H9 (cell line): ENCODE measurements around the gene PIEZO2. TPM values are rescaled to one million over a fixed set of nuclear protein-coding genes. Genes with fewer than 3 reads are reported as not detected.

Experiments used
- DNase-seq: peaks from one replicate; pipeline ENCODE4 v3.0.0-alpha.2; 2017
- H2AFZ ChIP-seq: one replicate; pipeline ENCODE4 v1.6.1; 2013; ENCODE audit warnings: mild to moderate bottlenecking, low read length, control low read depth, moderate library complexity
- H2AK5ac ChIP-seq: 2 replicates; pipeline ENCODE4 v1.6.1; 2013; ENCODE audit warnings: low read length, control low read depth, mixed read lengths; ENCODE audit not compliant: insufficient read length
- H2BK120ac ChIP-seq: one replicate; pipeline ENCODE4 v1.6.1; 2013; ENCODE audit warnings: low read depth, mild to moderate bottlenecking, low read length, control low read depth, inconsistent platforms; ENCODE audit not compliant: poor library complexity, severe bottlenecking
- H2BK12ac ChIP-seq: 2 replicates; pipeline ENCODE4 v1.6.1; 2013; ENCODE audit warnings: low read length, control low read depth, mixed read lengths, low read depth; ENCODE audit not compliant: insufficient read length
- H2BK15ac ChIP-seq: 2 replicates; pipeline ENCODE4 v1.6.1; 2013; ENCODE audit warnings: low read depth, low read length, control low read depth
- H2BK20ac ChIP-seq: one replicate; pipeline ENCODE4 v1.6.1; 2013; ENCODE audit warnings: low read depth, mild to moderate bottlenecking, low read length, control low read depth, inconsistent platforms; ENCODE audit not compliant: poor library complexity, severe bottlenecking
- H2BK5ac ChIP-seq: 2 replicates; pipeline ENCODE4 v1.6.1; 2013; ENCODE audit warnings: low read length, control low read depth, mixed read lengths; ENCODE audit not compliant: insufficient read length
- H3K14ac ChIP-seq: 2 replicates; pipeline ENCODE4 v1.6.1; 2013; ENCODE audit warnings: low read length, control low read depth; ENCODE audit not compliant: insufficient read depth
- H3K18ac ChIP-seq: 2 replicates; pipeline ENCODE4 v1.6.1; 2013; ENCODE audit warnings: low read depth, mild to moderate bottlenecking, mixed read lengths, low read length, control low read depth; ENCODE audit not compliant: insufficient read length
- H3K23ac ChIP-seq: 2 replicates; pipeline ENCODE4 v1.6.1; 2013; ENCODE audit warnings: low read length, control low read depth, mixed read lengths, low read depth; ENCODE audit not compliant: insufficient read length
- H3K23me2 ChIP-seq: 2 replicates; pipeline ENCODE4 v1.6.1; 2013; ENCODE audit warnings: low read depth, mild to moderate bottlenecking, mixed read lengths, low read length, control low read depth; ENCODE audit not compliant: insufficient read length, poor library complexity, severe bottlenecking
- H3K27ac ChIP-seq: 2 replicates; pipeline ENCODE4 v1.5.1; 2013; ENCODE audit warnings: low read length, control low read depth, mixed read lengths, low read depth; ENCODE audit not compliant: insufficient read length
- H3K27me3 ChIP-seq: 2 replicates; pipeline ENCODE4 v1.6.1; 2013; ENCODE audit warnings: low read length, control low read depth, inconsistent platforms; ENCODE audit not compliant: insufficient read depth
- H3K4ac ChIP-seq: 2 replicates; pipeline ENCODE4 v1.6.1; 2013; ENCODE audit warnings: low read depth, mild to moderate bottlenecking, control low read depth, inconsistent platforms, low read length, moderate library complexity
- H3K4me1 ChIP-seq: 2 replicates; pipeline ENCODE4 v1.6.1; 2013; ENCODE audit warnings: low read length, control low read depth, inconsistent platforms; ENCODE audit not compliant: insufficient read depth
- H3K4me2 ChIP-seq: 2 replicates; pipeline ENCODE4 v1.6.1; 2013; ENCODE audit warnings: low read length, control low read depth, mixed read lengths; ENCODE audit not compliant: insufficient read length, insufficient read depth
- H3K56ac ChIP-seq: 2 replicates; pipeline ENCODE4 v1.6.1; 2013; ENCODE audit warnings: low read depth, mild to moderate bottlenecking, mixed read lengths, low read length, control low read depth; ENCODE audit not compliant: insufficient read length
- H3K79me1 ChIP-seq: 2 replicates; pipeline ENCODE4 v1.6.1; 2013; ENCODE audit warnings: low read depth, mild to moderate bottlenecking, moderate library complexity, low read length, control low read depth, inconsistent platforms; ENCODE audit not compliant: insufficient read depth, poor library complexity, severe bottlenecking
- H3K79me2 ChIP-seq: 2 replicates; pipeline ENCODE4 v1.6.1; 2013; ENCODE audit warnings: low read length, control low read depth, inconsistent platforms; ENCODE audit not compliant: insufficient read depth
- H3K9ac ChIP-seq: 2 replicates; pipeline ENCODE4 v1.6.1; 2013; ENCODE audit warnings: low read length, control low read depth, mixed read lengths; ENCODE audit not compliant: insufficient read length; ENCODE audit errors: extremely low read depth
- H3K9me3 ChIP-seq: one replicate; pipeline ENCODE4 v1.6.1; 2013; ENCODE audit warnings: low read depth, low read length, inconsistent platforms; ENCODE audit not compliant: control insufficient read depth
- H3T11ph ChIP-seq: one replicate; pipeline ENCODE4 v1.6.1; 2013; ENCODE audit warnings: mild to moderate bottlenecking, low read length, control low read depth, inconsistent platforms
- H4K20me1 ChIP-seq: one replicate; pipeline ENCODE4 v1.6.1; 2013; ENCODE audit not compliant: control insufficient read depth, insufficient read length, insufficient read depth
- H4K5ac ChIP-seq: 2 replicates; pipeline ENCODE4 v1.6.1; 2013; ENCODE audit warnings: low read depth, mild to moderate bottlenecking, mixed read lengths, low read length, control low read depth; ENCODE audit not compliant: insufficient read length
- H4K8ac ChIP-seq: replicated peaks from 2 replicates; pipeline ENCODE4 v1.6.1; 2013; ENCODE audit warnings: low read length, control low read depth, mixed read lengths, low read depth; ENCODE audit not compliant: insufficient read length
- H4K91ac ChIP-seq: 2 replicates; pipeline ENCODE4 v1.6.1; 2013; ENCODE audit warnings: low read depth, mild to moderate bottlenecking, moderate library complexity, mixed read lengths, low read length, control low read depth; ENCODE audit not compliant: insufficient read length
- H3K27ac Mint-ChIP-seq, 3 experiments: 2 replicates in 2 of 3; 3 replicates in 1 of 3; pipeline ENCODE4 v1.8.0; 2020 to 2021; ENCODE audit warnings: mixed read lengths in 3 of 3, mild to moderate bottlenecking in 1 of 3, moderate library complexity in 1 of 3
- H3K27me3 Mint-ChIP-seq: 2 replicates; pipeline ENCODE4 v1.8.0; 2021; ENCODE audit warnings: low read depth, mild to moderate bottlenecking, moderate library complexity, mixed read lengths
- H3K36me3 Mint-ChIP-seq, 3 experiments: 2 replicates in 2 of 3; 3 replicates in 1 of 3; pipeline ENCODE4 v1.8.0; 2020 to 2021; ENCODE audit warnings: low read depth in 3 of 3, mixed read lengths in 3 of 3; ENCODE audit not compliant: insufficient read depth in 1 of 3
- H3K4me1 Mint-ChIP-seq, 2 experiments: 2 replicates each; pipeline ENCODE4 v1.8.0; 2020; ENCODE audit warnings: mixed read lengths in 2 of 2
- H3K4me3 Mint-ChIP-seq, 2 experiments: 2 replicates in 1 of 2; 3 replicates in 1 of 2; pipeline ENCODE4 v1.8.0; 2020 to 2021; ENCODE audit warnings: mild to moderate bottlenecking in 2 of 2, mixed read lengths in 2 of 2, moderate library complexity in 1 of 2
- H3K9me3 Mint-ChIP-seq, 2 experiments: 2 replicates in 1 of 2; 3 replicates in 1 of 2; pipeline ENCODE4 v1.8.0; 2020; ENCODE audit warnings: mild to moderate bottlenecking in 2 of 2, mixed read lengths in 2 of 2, moderate library complexity in 1 of 2
- CTCF ChIP-seq: fragments of 200-600 bp; sonication (generic); conservative IDR thresholded peaks from 3 replicates; pipeline ENCODE4 v1.8.0; 2021; ENCODE audit warnings: antibody characterized with exemption, mild to moderate bottlenecking
- WGBS: extraction: QIAGEN DNeasy Blood & Tissue Kit; methylation state at CpG from one replicate; pipeline ENCODE4 v1.1.7; 2013; ENCODE audit warnings: missing lambda C conversion rate, low lambda C conversion rate, mixed read lengths; ENCODE audit not compliant: insufficient read length; ENCODE audit errors: extremely low coverage; 5-methylcytosine and 5-hydroxymethylcytosine counted together
- total RNA-seq: library from RNA; stranded (reverse); gene quantifications from 2 replicates; pipeline ENCODE4 v1.2.1, GENCODE V29; 2021

Gene PIEZO2
- total RNA-seq, 1 experiment from 2014 or later = 3.9 TPM

- no peaks in the 10 kb centered on the region for H4K20me1 ChIP-seq
- H3K23me2 ChIP-seq = no peaks in the 10 kb centered on the region
- H2BK20ac ChIP-seq = no peak overlapping the region
- H2AFZ ChIP-seq = no peak overlapping the region
- no peaks in the 10 kb centered on the region for H3K27me3 ChIP-seq
- no peak overlapping the region for H3K27ac Mint-ChIP-seq
- no peak overlapping the region for H2BK120ac ChIP-seq
- no peak overlapping the region for H3K4ac ChIP-seq
- no peak overlapping the region for H3K14ac ChIP-seq
- H3K79me1 ChIP-seq = no peaks in the 10 kb centered on the region
- no peak overlapping the region for H3K9ac ChIP-seq
- H2BK5ac ChIP-seq = no peak overlapping the region
- H3K4me2 ChIP-seq = no peak overlapping the region
- no peak for DNase-seq
- H3T11ph ChIP-seq = no peak overlapping the region
- H4K8ac ChIP-seq = no peak overlapping the region
- no peak overlapping the region for H3K56ac ChIP-seq
- WGBS = no CpG with 5 or more reads among the region's 7 CpGs
- no peaks in the 10 kb centered on the region for H3K79me2 ChIP-seq
- H3K4me1 Mint-ChIP-seq = peaks cover 13 to 23% of the 10 kb centered on the region in 2 experiments
- TF ChIP-seq CTCF = no peak
- H2BK15ac ChIP-seq = no peak overlapping the region
- no peaks in the 10 kb centered on the region for H3K27me3 Mint-ChIP-seq
- H3K4me1 ChIP-seq = peaks cover 7% of the 10 kb centered on the region
- no peaks in the 10 kb centered on the region for H3K9me3 ChIP-seq
- H3K4me3 Mint-ChIP-seq = no peak overlapping the region; a peak in 1 of 5 replicates
- no peak overlapping the region for H4K5ac ChIP-seq
- no peak overlapping the region for H3K18ac ChIP-seq
- no peak overlapping the region for H2AK5ac ChIP-seq
- no peak overlapping the region for H3K23ac ChIP-seq
- H3K36me3 Mint-ChIP-seq = peaks cover 0 to 4% (median 0%) of the 10 kb centered on the region in 3 experiments; a peak in 1 of 7 replicates
- H3K27ac ChIP-seq = no peak overlapping the region
- no peak overlapping the region for H2BK12ac ChIP-seq
- no peak overlapping the region for H4K91ac ChIP-seq
- no peaks in the 10 kb centered on the region for H3K9me3 Mint-ChIP-seq
Measured at GRCh38 chr18:10794771-10795170, 354.6 kb downstream of the PIEZO2 start.
